OCI-LY3 (cell line): ENCODE data around the gene RBM28.

Experiments
- H2AFZ ChIP-seq: fragments of 200-600, 300-600 bp; shearing (Covaris generic); 2 replicates; pipeline ENCODE4 v1.6.0; 2014; ENCODE audit warnings: antibody characterized with exemption, low read depth, low read length
- H3K27ac ChIP-seq: fragments of 200-600, 300-600 bp; sonication (generic); 2 replicates; pipeline ENCODE4 v1.5.1; 2014; ENCODE audit warnings: mild to moderate bottlenecking, low read length, moderate library complexity, mixed read lengths
- H3K27me3 ChIP-seq: fragments of 200-600, 300-600 bp; sonication (generic); 2 replicates; pipeline ENCODE4 v1.6.1; 2014; ENCODE audit warnings: low read depth, low read length, mixed read lengths
- H3K36me3 ChIP-seq: fragments of 200-600, 300-600 bp; sonication (generic); replicated peaks from 2 replicates; pipeline ENCODE3; 2014; ENCODE audit warnings: low read depth, low read length, mixed read lengths
- H3K4me1 ChIP-seq: fragments of 300-600, 200-600 bp; sonication (generic); 2 replicates; pipeline ENCODE4 v1.6.1; 2014; ENCODE audit warnings: low read length, mixed read lengths
- H3K4me2 ChIP-seq: fragments of 200-600, 300-600 bp; sonication (generic); 2 replicates; pipeline ENCODE4 v1.6.1; 2014; ENCODE audit warnings: low read length, mixed read lengths
- H3K4me3 ChIP-seq: fragments of 300-600, 200-600 bp; sonication (generic); 2 replicates; pipeline ENCODE4 v1.5.1; 2014; ENCODE audit warnings: antibody characterized with exemption, mild to moderate bottlenecking, low read length, moderate library complexity
- H3K79me2 ChIP-seq: fragments of 300-600, 200-600 bp; shearing (Covaris generic); 2 replicates; pipeline ENCODE4 v1.6.1; 2014; ENCODE audit warnings: mild to moderate bottlenecking, low read length, mixed read lengths
- H3K9ac ChIP-seq: fragments of 300-600, 200-600 bp; shearing (Covaris generic); 2 replicates; pipeline ENCODE4 v1.6.0; 2014; ENCODE audit warnings: mild to moderate bottlenecking, low read length, moderate library complexity
- H3K9me3 ChIP-seq: fragments of 200-600, 300-600 bp; shearing (Covaris generic); 2 replicates; pipeline ENCODE4 v1.6.1; 2014; ENCODE audit warnings: low read length, mixed read lengths; ENCODE audit not compliant: insufficient read depth
- H4K20me1 ChIP-seq: fragments of 200-600, 300-600 bp; sonication (generic); 2 replicates; pipeline ENCODE4 v1.6.1; 2016; ENCODE audit warnings: low read length, mixed read lengths; ENCODE audit not compliant: insufficient read depth
- EZH2phosphoT487 ChIP-seq: fragments of 200-600 bp; shearing (Covaris generic); IDR thresholded peaks from 2 replicates; pipeline ENCODE4 v1.6.1; 2018; ENCODE audit warnings: antibody characterized with exemption, mixed run types, low read depth
- TF ChIP-seq, protein P1 (sequence below): fragments of 200-600, 300-600 bp; sonication (generic); IDR thresholded peaks from 2 replicates; pipeline ENCODE4 v1.5.1; 2014; ENCODE audit warnings: antibody characterized with exemption, low read length, low read depth

RBM28 gene

DNA sequence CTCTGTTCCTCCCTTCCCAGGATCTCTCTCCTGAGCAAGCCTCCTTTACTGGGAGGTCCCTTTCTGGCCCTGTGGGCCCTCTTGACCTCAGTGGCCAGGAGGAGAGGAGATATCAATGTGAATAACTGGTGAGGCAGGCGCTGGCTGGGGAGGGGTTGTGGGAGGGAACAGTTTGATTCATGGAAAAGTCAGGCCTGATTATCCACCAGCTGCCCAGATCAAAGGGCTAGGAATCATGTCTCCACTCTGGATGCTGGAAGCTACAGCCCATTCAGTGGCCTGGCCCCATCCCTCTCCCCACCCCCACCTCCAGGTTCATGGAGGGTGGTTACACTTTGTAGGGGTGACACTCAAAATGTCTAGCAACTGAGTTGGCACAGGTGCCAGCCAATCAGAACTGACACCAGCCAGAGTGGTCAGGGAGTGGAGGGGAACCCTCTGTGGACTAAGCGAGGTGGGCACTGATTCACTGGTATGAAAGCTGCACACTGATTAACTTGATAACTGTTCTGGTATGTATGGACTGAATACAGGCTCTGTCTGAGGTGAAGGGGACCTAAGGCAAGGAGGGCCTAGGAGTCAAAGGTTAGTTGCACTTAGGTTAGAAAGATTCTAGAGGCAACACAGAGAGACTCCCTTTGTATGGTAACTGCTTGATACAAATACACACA lies 13.0 kb upstream of the RBM28 start:
- Histone ChIP-seq H3K27me3 (peaks cover under 1% of the 10 kb centered on the region; the same call in 1 of the 2 replicates), H3K4me1 (no peaks in the 10 kb centered on the region)

DNA sequence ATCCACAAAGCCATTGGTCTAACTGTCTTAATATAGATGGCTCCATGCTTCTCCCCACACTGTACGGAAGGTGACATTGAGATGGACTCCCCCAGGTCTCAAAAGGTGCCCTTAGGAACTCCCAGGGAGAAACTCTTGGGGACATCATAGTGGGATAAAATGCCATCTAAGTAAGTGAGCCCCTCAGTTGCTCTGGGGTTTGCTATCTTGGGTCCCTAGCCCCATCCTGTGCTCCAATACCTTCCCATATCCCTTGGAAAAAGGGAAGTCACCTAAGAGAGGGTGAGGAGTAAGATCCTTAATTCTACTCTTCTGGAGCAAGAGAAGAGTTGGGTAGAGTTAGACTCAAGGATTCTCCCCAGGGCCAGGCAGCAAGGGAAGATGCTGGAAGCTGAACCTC lies 9.9 kb upstream of the RBM28 start:
- no peak for TF ChIP-seq EZH2phosphoT487
- TF ChIP-seq, protein P1, sequence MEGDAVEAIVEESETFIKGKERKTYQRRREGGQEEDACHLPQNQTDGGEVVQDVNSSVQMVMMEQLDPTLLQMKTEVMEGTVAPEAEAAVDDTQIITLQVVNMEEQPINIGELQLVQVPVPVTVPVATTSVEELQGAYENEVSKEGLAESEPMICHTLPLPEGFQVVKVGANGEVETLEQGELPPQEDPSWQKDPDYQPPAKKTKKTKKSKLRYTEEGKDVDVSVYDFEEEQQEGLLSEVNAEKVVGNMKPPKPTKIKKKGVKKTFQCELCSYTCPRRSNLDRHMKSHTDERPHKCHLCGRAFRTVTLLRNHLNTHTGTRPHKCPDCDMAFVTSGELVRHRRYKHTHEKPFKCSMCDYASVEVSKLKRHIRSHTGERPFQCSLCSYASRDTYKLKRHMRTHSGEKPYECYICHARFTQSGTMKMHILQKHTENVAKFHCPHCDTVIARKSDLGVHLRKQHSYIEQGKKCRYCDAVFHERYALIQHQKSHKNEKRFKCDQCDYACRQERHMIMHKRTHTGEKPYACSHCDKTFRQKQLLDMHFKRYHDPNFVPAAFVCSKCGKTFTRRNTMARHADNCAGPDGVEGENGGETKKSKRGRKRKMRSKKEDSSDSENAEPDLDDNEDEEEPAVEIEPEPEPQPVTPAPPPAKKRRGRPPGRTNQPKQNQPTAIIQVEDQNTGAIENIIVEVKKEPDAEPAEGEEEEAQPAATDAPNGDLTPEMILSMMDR: no peak
- Histone ChIP-seq H3K4me2 (no peak overlapping the region), H3K4me3 (no peak overlapping the region), H3K27ac (no peak overlapping the region), H3K79me2 (no peaks in the 10 kb centered on the region), H3K9ac (no peak overlapping the region), H4K20me1 (no peaks in the 10 kb centered on the region), H2AFZ (no peak overlapping the region), H3K4me1 (no peaks in the 10 kb centered on the region), H3K9me3 (no peaks in the 10 kb centered on the region), H3K27me3 (no peaks in the 10 kb centered on the region), H3K36me3 (no peaks in the 10 kb centered on the region)

More for the DNA sequence above, 13.0 kb upstream of the RBM28 start:
- no peaks in the 10 kb centered on the region for H4K20me1 ChIP-seq
- no peak overlapping the region for H3K9ac ChIP-seq
- TF ChIP-seq, protein P1: no peak
- no peak for TF ChIP-seq EZH2phosphoT487
- no peaks in the 10 kb centered on the region for H3K36me3 ChIP-seq
- no peak overlapping the region for H2AFZ ChIP-seq
- H3K4me3 ChIP-seq: no peak overlapping the region
- no peak overlapping the region for H3K4me2 ChIP-seq
- H3K9me3 ChIP-seq: no peaks in the 10 kb centered on the region
- no peaks in the 10 kb centered on the region for H3K79me2 ChIP-seq
- H3K27ac ChIP-seq: no peak overlapping the region

DNA sequence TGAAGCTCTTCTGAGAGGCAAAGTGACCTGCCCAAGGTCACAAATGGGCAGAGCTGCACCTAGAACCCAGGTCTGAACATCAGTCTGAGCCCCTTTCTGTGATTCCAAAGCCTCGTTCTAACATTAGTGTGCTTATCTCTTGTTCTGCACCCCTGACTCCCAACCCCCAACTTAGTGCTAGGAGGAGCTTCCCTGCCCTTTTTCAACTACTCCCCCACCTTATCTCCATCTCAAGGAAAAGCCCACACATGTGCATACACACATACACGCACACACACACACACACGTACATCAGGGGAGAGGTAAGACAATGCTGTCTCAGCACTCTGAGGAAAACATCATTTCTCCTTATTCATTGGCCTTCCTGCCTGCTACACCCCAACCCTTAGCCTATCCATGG lies 9.5 kb upstream of the RBM28 start:
- Histone ChIP-seq H3K9me3 (no peaks in the 10 kb centered on the region), H3K27me3 (0 out of 2 replicates have a peak, but pooled peaks cover 4% of the 10 kb centered on the region), H3K27ac (no peak overlapping the region), H3K36me3 (no peaks in the 10 kb centered on the region), H4K20me1 (no peaks in the 10 kb centered on the region), H3K4me2 (no peak overlapping the region), H3K4me3 (no peak overlapping the region), H2AFZ (no peak overlapping the region), H3K4me1 (no peaks in the 10 kb centered on the region), H3K9ac (no peak overlapping the region), H3K79me2 (no peaks in the 10 kb centered on the region)
- TF ChIP-seq EZH2phosphoT487: no peak
- TF ChIP-seq, protein P1: no peak

DNA sequence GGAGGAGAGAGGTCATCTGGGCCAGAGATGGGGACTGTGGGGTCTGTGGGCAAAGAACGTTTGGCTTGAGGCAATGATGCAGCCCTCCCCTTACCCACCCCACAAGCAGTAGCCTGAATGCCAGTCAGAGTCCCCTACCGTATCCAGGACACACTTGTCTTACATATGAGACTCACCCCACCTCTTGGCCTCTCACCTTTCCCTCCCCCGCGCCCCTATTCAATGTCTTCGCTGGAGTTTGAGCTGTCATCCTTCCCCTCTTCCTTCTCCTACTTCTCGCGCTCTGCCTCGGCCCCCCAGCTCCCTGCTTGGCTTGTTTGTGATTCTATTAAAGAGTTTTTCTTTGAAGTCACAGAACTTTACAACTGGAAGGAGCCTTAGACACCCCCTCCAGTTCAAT lies 8.9 kb upstream of the RBM28 start:
- Histone ChIP-seq H3K79me2 (no peaks in the 10 kb centered on the region), H3K36me3 (no peaks in the 10 kb centered on the region), H3K9ac (no peak overlapping the region), H3K4me2 (no peak overlapping the region), H3K4me3 (no peak overlapping the region), H2AFZ (no peak overlapping the region), H3K27ac (no peak overlapping the region), H3K27me3 (0 out of 2 replicates have a peak, but pooled peaks cover 4% of the 10 kb centered on the region), H4K20me1 (no peaks in the 10 kb centered on the region), H3K4me1 (no peaks in the 10 kb centered on the region), H3K9me3 (no peaks in the 10 kb centered on the region)
- no peak for TF ChIP-seq EZH2phosphoT487
- TF ChIP-seq, protein P1: no peak
